BJ (cell line): ENCODE data around the gene RPN1. TPM values are rescaled to one million over a fixed set of nuclear protein-coding genes. Genes with fewer than 3 reads are reported as not detected.

Experiments used
- CTCF ChIA-PET: fragments of 350-600 bp; formaldehyde crosslinking; extraction: SDS; loops from one replicate; lab custom pipeline; 2021; ENCODE audit warnings: antibody characterized with exemption, inconsistent platforms; lab: Yijun Ruan, JAX
- POLR2A ChIA-PET: fragments of 300-600 bp; sonication (Branson Sonifier 250); formaldehyde crosslinking; extraction: SDS; loops from one replicate; lab custom pipeline; 2021; ENCODE audit warnings: antibody characterized with exemption; lab: Charles Lee
- DNase-seq: peaks from one replicate; pipeline ENCODE4 v3.0.0-alpha.2; 2011; ENCODE audit warnings: low read depth
- H3K27me3 ChIP-seq: 2 replicates; pipeline ENCODE4 v1.6.0; 2011; ENCODE audit warnings: low read length; ENCODE audit not compliant: control insufficient read depth, insufficient read depth
- H3K36me3 ChIP-seq: 2 replicates; pipeline ENCODE4 v1.5.1; 2011; ENCODE audit warnings: low read length; ENCODE audit not compliant: control insufficient read depth, insufficient read depth
- H3K4me3 ChIP-seq: 2 replicates; pipeline ENCODE4 v1.5.1; 2011; ENCODE audit warnings: low read depth, mild to moderate bottlenecking, control low read depth, low read length
- polyA plus RNA-seq: library from polyadenylated mRNA; depleted of rRNA; stranded (reverse); fragments of >200 nt; gene quantifications from 2 replicates; pipeline ENCODE4 v1.2.3, GENCODE V29; 2011
- TF ChIP-seq, protein P1 (sequence below): IDR thresholded peaks from 2 replicates; pipeline ENCODE4 v1.5.1; 2011; ENCODE audit warnings: low read depth, mild to moderate bottlenecking, control low read depth, inconsistent platforms, low read length, moderate library complexity; ENCODE audit not compliant: insufficient read depth

Gene RPN1
- polyA plus RNA-seq, 1 experiment, result 370 TPM

DNA sequence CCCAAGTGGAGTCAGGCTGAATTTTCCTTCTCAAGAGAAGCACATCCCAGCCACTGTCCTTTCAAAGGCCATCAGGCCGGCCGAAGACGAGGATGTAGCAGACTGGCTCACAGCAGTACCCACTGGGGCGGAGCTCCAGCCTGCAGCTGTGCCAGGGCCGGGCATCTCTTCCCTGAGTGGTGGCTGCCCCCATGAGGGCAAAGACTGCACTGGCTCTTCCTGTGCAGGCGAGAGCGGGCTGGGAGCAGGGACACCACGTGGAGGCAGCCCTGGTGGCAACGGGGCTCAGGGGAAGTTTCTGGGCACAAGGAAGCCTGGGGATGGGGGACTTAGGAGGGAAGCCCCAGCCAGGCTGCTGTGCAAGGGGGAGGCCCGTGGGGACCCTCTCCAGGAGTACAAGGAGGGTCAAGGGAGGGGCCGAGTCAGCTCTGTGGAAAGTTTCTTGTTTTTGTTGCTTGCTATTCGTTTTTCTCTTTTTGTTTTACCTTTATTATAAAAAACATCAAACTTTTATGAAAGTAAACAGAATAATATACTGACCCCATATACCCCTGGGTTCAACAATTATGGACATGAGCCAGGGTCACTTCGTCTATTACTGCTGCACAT is 66.1 kb downstream of the RPN1 start:
- Histone ChIP-seq H3K27me3 (peaks cover 2% of the 10 kb centered on the region; the same call in 1 of the 2 replicates), H3K4me3 (no peak overlapping the region), H3K36me3 (no peaks in the 10 kb centered on the region; the same call in 1 of the 2 replicates)
- CTCF ChIA-PET, result interaction anchor here (0.6 to 3.2 kb wide), 25 partner anchors 9 to 505 kb away, joined by 3 to 42 read pairs (median 6); no protein-coding TSS in a partner anchor
- no peak for DNase-seq
- TF ChIP-seq, protein P1, sequence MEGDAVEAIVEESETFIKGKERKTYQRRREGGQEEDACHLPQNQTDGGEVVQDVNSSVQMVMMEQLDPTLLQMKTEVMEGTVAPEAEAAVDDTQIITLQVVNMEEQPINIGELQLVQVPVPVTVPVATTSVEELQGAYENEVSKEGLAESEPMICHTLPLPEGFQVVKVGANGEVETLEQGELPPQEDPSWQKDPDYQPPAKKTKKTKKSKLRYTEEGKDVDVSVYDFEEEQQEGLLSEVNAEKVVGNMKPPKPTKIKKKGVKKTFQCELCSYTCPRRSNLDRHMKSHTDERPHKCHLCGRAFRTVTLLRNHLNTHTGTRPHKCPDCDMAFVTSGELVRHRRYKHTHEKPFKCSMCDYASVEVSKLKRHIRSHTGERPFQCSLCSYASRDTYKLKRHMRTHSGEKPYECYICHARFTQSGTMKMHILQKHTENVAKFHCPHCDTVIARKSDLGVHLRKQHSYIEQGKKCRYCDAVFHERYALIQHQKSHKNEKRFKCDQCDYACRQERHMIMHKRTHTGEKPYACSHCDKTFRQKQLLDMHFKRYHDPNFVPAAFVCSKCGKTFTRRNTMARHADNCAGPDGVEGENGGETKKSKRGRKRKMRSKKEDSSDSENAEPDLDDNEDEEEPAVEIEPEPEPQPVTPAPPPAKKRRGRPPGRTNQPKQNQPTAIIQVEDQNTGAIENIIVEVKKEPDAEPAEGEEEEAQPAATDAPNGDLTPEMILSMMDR, result peak; percentile 85
- POLR2A ChIA-PET, result no interaction called here

DNA sequence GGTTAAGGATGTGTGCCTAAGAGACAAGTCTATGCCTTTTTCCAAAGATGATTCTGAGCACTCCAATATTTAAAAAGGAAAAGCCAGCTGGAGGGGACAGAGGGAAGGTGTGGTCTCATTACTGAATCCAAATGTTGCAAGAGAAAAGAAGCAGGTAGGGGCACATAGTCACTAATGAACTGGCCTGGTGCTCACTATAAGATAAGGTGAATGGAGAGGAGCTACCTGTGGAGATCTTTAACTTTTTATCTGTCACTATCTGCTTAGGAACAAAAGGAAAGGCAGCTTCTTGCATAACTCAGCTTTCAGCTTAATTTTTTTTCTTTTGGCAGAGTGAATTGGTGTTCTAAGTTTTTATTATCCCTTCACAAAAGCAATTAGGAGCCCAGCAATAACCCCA is 69.1 kb downstream of the RPN1 start:
- Histone ChIP-seq H3K36me3 (no peaks in the 10 kb centered on the region), H3K27me3 (peaks cover 3% of the 10 kb centered on the region; the same call in 1 of the 2 replicates), H3K4me3 (no peak overlapping the region)
- TF ChIP-seq, protein P1, result no peak
- POLR2A ChIA-PET, result interaction anchor here (0.7 kb wide), 1 partner anchor 99 kb away, joined by 3 read pairs; no protein-coding TSS in a partner anchor
- CTCF ChIA-PET, result interaction anchor here (1.1 to 1.5 kb wide), 5 partner anchors 17 to 486 kb away, joined by 3 to 6 read pairs (median 3); no protein-coding TSS in a partner anchor
- no peak for DNase-seq

DNA sequence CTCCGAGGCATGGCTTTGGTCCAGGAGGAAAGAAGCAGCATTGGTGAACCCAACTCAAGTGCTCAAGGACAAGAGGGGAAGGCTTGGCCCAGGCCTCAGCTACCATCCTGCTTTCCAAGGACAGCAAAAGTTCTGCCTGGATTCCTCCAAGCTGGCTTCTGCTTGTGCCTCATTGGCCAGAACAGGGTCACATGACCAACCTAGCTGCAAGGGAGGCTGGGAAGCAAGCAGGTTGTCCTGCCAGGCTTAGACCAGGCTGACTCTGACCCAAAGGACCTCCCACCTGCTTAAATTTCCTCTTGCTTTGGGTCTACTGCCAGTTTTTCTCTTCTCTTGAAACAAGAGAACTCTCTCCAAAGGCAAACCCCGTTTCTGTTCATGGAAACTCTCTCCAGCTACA is 70.7 kb downstream of the RPN1 start:
- TF ChIP-seq, protein P1, result no peak
- Histone ChIP-seq H3K36me3 (no peaks in the 10 kb centered on the region), H3K27me3 (peaks cover 8% of the 10 kb centered on the region), H3K4me3 (no peak overlapping the region)
- POLR2A ChIA-PET, result no interaction called here
- CTCF ChIA-PET, result no interaction called here
- DNase-seq, result no peak

DNA sequence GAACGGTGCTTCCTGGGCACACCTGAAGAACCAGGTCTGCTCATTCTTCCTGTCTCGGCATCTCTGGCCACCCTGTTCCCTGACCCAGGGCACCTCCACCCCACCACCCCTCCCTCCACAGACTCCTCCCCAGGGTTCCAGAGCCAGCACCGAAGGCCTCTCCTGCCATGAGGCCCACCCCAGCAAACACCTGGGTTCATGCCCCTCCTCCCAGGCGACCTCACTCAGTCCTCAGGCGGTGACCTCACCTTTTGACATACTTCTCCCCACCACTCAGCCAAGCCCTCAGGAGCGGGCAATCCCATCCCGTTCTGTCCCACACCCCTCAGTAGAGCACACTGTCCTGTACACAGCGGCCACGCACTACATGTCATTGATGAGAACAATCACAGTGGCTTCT is 72.3 kb downstream of the RPN1 start:
- POLR2A ChIA-PET, result no interaction called here
- CTCF ChIA-PET, result interaction anchor here (0.8 to 1.0 kb wide), 2 partner anchors 163 to 483 kb away, joined by 3 read pairs; no protein-coding TSS in a partner anchor
- H3K27me3 ChIP-seq, result peaks cover 8% of the 10 kb centered on the region
- H3K4me3 ChIP-seq, result no peak overlapping the region
- TF ChIP-seq, protein P1, result no peak
- DNase-seq, result no peak
- H3K36me3 ChIP-seq, result no peaks in the 10 kb centered on the region

DNA sequence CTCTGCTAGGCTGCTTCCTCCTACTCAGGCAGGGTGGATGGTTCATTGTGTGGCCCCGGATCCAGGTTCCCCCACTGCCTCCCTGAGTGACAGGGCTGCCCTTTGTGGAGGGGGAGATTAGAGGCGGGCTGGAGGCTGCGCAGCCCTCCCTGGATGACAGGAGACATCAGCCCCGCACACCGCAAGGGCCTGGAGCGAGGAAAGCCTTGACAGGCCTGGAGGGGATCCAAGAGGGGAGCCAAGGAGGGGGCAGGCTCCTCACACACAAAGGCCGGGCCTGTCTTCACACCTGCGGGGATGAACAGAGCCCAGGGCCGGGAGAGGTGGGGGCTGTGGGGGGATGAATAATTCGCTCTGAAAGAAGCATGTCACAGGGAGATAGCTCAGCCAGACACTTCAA is 72.9 kb downstream of the RPN1 start:
- no peak for DNase-seq
- Histone ChIP-seq H3K36me3 (no peaks in the 10 kb centered on the region), H3K27me3 (peaks cover 8% of the 10 kb centered on the region), H3K4me3 (no peak overlapping the region)
- ChIA-PET POLR2A (no interaction called here), CTCF (no interaction called here)
- TF ChIP-seq, protein P1, result no peak
